CD14-positive monocyte (primary cell): ENCODE data around the gene AMER3. TPM values are rescaled to one million over a fixed set of nuclear protein-coding genes. Genes with fewer than 3 reads are reported as not detected.
A peak's percentile ranks its signal among the peaks of the same experiment; 100 is the strongest.

ENCODE experiments used
- DNase-seq, 3 donors: peaks; one replicate each; pipeline ENCODE4 v3.0.0-alpha.2; 2011 to 2022
- H2AFZ ChIP-seq: 2 replicates; pipeline ENCODE4 v1.6.0; 2012; ENCODE audit warnings: mild to moderate bottlenecking, low read depth, low read length, inconsistent platforms; ENCODE audit not compliant: insufficient read depth, poor library complexity, severe bottlenecking
- H3K27ac ChIP-seq, 2 donors: 1 replicate in 1 of 2; 2 replicates in 1 of 2; pipeline ENCODE4 v1.5.1; 2012 to 2013; ENCODE audit warnings: low read length in 2 of 2, control low read depth in 1 of 2, inconsistent platforms in 1 of 2, low read depth in 1 of 2, mild to moderate bottlenecking in 1 of 2
- H3K27me3 ChIP-seq, 2 donors: one replicate each; pipeline versions ENCODE4 v1.6.0 to v1.6.1; 2011 to 2013; ENCODE audit warnings: low read length in 2 of 2; ENCODE audit not compliant: control insufficient read depth in 2 of 2, insufficient read depth in 2 of 2
- H3K36me3 ChIP-seq, 2 donors: replicated peaks in 1 of 2; 1 replicate in 1 of 2; 2 replicates in 1 of 2; pipeline versions ENCODE4 v1.5.1 to v1.6.1; 2012 to 2013; ENCODE audit warnings: low read length in 2 of 2, control low read depth in 1 of 2, inconsistent platforms in 1 of 2, mild to moderate bottlenecking in 1 of 2; ENCODE audit not compliant: insufficient read depth in 2 of 2, control insufficient read depth in 1 of 2
- H3K4me1 ChIP-seq, 2 donors: 1 replicate in 1 of 2; 2 replicates in 1 of 2; pipeline versions ENCODE4 v1.5.1 to v1.6.1; 2012 to 2013; ENCODE audit warnings: low read length in 2 of 2, control low read depth in 1 of 2, inconsistent platforms in 1 of 2, mild to moderate bottlenecking in 1 of 2, moderate library complexity in 1 of 2; ENCODE audit not compliant: insufficient read depth in 2 of 2, control insufficient read depth in 1 of 2
- H3K4me2 ChIP-seq: replicated peaks from 2 replicates; pipeline ENCODE3; 2012; ENCODE audit warnings: low read length, moderate library complexity, mild to moderate bottlenecking; ENCODE audit not compliant: poor library complexity, severe bottlenecking; ENCODE audit errors: extremely low read depth
- H3K4me3 ChIP-seq, 3 experiments: fragments of 200-600 bp in 1 of 3; sonication (generic) in 1 of 3; replicated peaks in 1 of 3; 1 replicate in 2 of 3; 2 replicates in 1 of 3; pipeline ENCODE4 v1.5.1; 2011 to 2013; ENCODE audit warnings: low read length in 3 of 3, mild to moderate bottlenecking in 3 of 3, control low read depth in 2 of 3, low read depth in 2 of 3, inconsistent platforms in 1 of 3, moderate library complexity in 1 of 3
- H3K79me2 ChIP-seq: 2 replicates; pipeline ENCODE4 v1.6.0; 2012; ENCODE audit warnings: mild to moderate bottlenecking, control low read depth, inconsistent platforms, low read length, moderate library complexity; ENCODE audit not compliant: insufficient read depth
- H3K9ac ChIP-seq: 2 replicates; pipeline ENCODE4 v1.6.0; 2017; ENCODE audit warnings: low read length, mild to moderate bottlenecking; ENCODE audit not compliant: insufficient read depth, poor library complexity, severe bottlenecking
- H3K9me3 ChIP-seq, 2 donors: replicated peaks in 1 of 2; 1 replicate in 1 of 2; 2 replicates in 1 of 2; pipeline versions ENCODE4 v1.5.1 to v1.6.1; 2012 to 2013; ENCODE audit warnings: low read length in 2 of 2, control low read depth in 1 of 2; ENCODE audit not compliant: control insufficient read depth in 1 of 2, insufficient read depth in 1 of 2
- H4K20me1 ChIP-seq: 2 replicates; pipeline ENCODE4 v1.6.0; 2012; ENCODE audit warnings: mild to moderate bottlenecking, low read length, control low read depth, moderate library complexity; ENCODE audit not compliant: insufficient read depth
- H3K27ac Mint-ChIP-seq, 7 donors: one replicate each; pipeline ENCODE4 v1.8.0; 2020; ENCODE audit warnings: mild to moderate bottlenecking in 7 of 7, mixed read lengths in 7 of 7, moderate library complexity in 6 of 7, inconsistent platforms in 2 of 7
- H3K27me3 Mint-ChIP-seq, 3 donors: one replicate each; pipeline ENCODE4 v1.8.0; 2021 to 2022; ENCODE audit warnings: low read depth in 3 of 3, mild to moderate bottlenecking in 3 of 3, mixed read lengths in 3 of 3, moderate library complexity in 3 of 3, inconsistent platforms in 1 of 3
- H3K36me3 Mint-ChIP-seq, 2 donors: one replicate each; pipeline ENCODE4 v1.8.0; 2020; ENCODE audit warnings: mixed read lengths in 2 of 2, inconsistent platforms in 1 of 2, mild to moderate bottlenecking in 1 of 2
- H3K4me1 Mint-ChIP-seq: one replicate; pipeline ENCODE4 v1.8.0; 2020; ENCODE audit warnings: mild to moderate bottlenecking, mixed read lengths
- H3K4me3 Mint-ChIP-seq, 2 donors: one replicate each; pipeline ENCODE4 v1.8.0; 2020; ENCODE audit warnings: mild to moderate bottlenecking in 2 of 2, mixed read lengths in 2 of 2, moderate library complexity in 1 of 2
- H3K9me3 Mint-ChIP-seq, 7 donors: one replicate each; pipeline ENCODE4 v1.8.0; 2020 to 2022; ENCODE audit warnings: mixed read lengths in 7 of 7, mild to moderate bottlenecking in 6 of 7, moderate library complexity in 6 of 7, inconsistent platforms in 2 of 7
- WGBS: methylation state at CpG from one replicate; pipeline ENCODE4 v1.1.5; 2013; ENCODE audit warnings: missing lambda C conversion rate; ENCODE audit not compliant: insufficient coverage; 5-methylcytosine and 5-hydroxymethylcytosine counted together
- intact Hi-C, 2 donors: fragments of 100-400 bp; cut with micrococcal nuclease; formaldehyde crosslinking; loops; one replicate each; pipeline versions ENCODE4 v1.15.0 to v1.15.1; 2023
- polyA plus RNA-seq, 3 donors: library from polyadenylated mRNA; depleted of rRNA in 1 of 3; unstranded in 2 of 3; stranded (reverse) in 1 of 3; fragments of 300-500 nt in 2 of 3; fragments of >200 nt in 1 of 3; fragmentation: Illumina TruSeq in 2 of 3; gene quantifications; 1 replicate in 2 of 3; 2 replicates in 1 of 3; pipeline ENCODE4 v1.2.3, GENCODE V29; 2012 to 2021
- TF ChIP-seq, protein P1 (sequence below): fragments of 200-600 bp; IDR thresholded peaks from one replicate; pipeline ENCODE4 v1.8.0; 2022; ENCODE audit warnings: antibody characterized with exemption, mild to moderate bottlenecking

Gene AMER3
- polyA plus RNA-seq, 3 donors: not detected

DNA sequence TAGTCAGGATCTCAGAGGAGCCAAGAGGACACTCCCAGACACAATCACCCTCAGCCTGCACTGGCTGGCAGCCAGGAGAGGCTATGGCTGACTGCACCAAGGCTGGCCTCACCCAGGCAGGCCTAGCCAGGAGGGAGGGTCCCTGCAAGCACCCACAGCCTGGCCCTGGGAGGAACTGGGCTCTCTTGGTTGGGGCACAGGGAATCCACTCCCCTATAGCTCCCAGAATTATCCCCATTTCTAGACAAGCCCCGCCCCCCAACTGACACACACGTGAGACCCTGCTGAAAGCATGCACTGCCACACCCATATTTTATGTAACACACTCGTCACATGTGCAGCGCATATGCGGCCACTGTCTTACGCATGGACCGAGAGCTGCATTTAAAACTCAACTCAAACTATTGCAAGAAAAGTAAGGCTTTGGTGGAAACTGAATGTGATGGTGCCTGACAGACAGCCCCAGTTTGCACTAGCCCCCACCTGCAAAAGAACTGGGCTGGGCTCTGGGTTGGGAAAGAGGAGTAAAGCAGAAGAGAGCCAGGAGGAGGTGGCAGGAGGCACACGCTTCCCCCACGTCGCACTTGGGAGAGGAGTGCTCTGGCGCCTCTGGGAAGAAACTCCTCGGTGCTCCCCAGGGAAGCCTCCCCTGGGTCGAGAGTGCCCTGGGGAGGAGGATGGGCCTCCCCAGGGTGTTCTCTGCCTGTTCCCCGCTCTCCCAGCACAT, 52.5 kb downstream of the AMER3 start:
- Histone ChIP-seq H3K4me1 (no peaks in the 10 kb centered on the region), H3K27me3 (no peaks in the 10 kb centered on the region), H3K4me2 (no peak overlapping the region), H3K27ac (no peak overlapping the region), H3K4me3 (no peak overlapping the region), H3K9me3 (no peaks in the 10 kb centered on the region), H3K36me3 (no peaks in the 10 kb centered on the region), H4K20me1 (no peaks in the 10 kb centered on the region), H3K9ac (no peak overlapping the region), H2AFZ (no peak overlapping the region), H3K79me2 (no peaks in the 10 kb centered on the region)
- Mint-ChIP-seq H3K27ac (peak overlapping the region in 1 of 7 donors; percentile 29), H3K4me3 (no peak overlapping the region), H3K9me3 (peaks cover 0 to 10% (median 3%) of the 10 kb centered on the region in 7 donors), H3K36me3 (no peaks in the 10 kb centered on the region), H3K4me1 (no peaks in the 10 kb centered on the region), H3K27me3 (peaks cover 7 to 24% (median 18%) of the 10 kb centered on the region in 3 donors)
- DNase-seq: no peak
- intact Hi-C loops: no loop called here
- TF ChIP-seq, protein P1, sequence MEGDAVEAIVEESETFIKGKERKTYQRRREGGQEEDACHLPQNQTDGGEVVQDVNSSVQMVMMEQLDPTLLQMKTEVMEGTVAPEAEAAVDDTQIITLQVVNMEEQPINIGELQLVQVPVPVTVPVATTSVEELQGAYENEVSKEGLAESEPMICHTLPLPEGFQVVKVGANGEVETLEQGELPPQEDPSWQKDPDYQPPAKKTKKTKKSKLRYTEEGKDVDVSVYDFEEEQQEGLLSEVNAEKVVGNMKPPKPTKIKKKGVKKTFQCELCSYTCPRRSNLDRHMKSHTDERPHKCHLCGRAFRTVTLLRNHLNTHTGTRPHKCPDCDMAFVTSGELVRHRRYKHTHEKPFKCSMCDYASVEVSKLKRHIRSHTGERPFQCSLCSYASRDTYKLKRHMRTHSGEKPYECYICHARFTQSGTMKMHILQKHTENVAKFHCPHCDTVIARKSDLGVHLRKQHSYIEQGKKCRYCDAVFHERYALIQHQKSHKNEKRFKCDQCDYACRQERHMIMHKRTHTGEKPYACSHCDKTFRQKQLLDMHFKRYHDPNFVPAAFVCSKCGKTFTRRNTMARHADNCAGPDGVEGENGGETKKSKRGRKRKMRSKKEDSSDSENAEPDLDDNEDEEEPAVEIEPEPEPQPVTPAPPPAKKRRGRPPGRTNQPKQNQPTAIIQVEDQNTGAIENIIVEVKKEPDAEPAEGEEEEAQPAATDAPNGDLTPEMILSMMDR: no peak
- WGBS: 52% methylated on average over 6 of the region's 14 CpGs

DNA sequence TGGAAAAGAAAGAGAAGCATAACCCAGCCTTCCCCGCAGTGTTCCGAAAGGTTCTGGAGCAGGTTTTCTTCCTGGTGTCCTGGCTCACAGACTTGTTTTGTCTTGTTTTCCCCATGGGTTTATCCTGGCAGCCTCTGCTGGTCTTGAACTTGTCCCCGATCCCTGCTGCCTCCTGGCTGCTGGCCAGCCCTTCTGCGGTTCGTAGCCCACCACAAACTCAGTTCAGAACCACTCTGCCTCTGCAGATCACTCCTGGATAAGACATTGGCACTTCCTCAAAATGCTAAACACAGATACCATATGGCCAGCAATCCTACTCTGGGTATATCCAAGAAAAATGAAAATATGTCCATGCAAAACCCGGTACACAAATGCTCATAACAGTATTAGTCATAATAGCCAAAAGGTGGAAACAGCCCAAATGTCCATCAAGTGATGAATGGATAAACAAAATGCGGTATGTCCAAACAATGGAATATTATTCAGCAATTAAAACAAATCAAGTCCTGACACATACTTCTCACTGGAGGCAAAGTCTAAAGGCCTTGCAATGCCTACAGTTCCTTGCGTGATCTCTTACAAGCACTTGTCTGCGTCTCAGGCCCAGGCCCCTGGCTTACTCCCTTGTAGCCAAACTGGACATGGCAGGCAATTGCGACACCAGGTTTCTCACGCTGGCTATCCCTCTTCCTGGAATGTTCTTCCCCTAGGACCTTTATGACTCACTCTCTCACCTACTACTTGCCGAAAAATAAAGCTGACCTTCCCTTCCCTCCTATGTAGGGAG, 53.3 kb downstream of the AMER3 start:
- Histone ChIP-seq H3K27me3 (no peaks in the 10 kb centered on the region), H2AFZ (no peak overlapping the region), H3K4me3 (no peak overlapping the region), H3K79me2 (no peaks in the 10 kb centered on the region), H3K4me1 (no peaks in the 10 kb centered on the region), H3K9ac (no peak overlapping the region), H3K4me2 (no peak overlapping the region), H3K9me3 (no peaks in the 10 kb centered on the region), H4K20me1 (no peaks in the 10 kb centered on the region), H3K36me3 (no peaks in the 10 kb centered on the region), H3K27ac (no peak overlapping the region)
- 63% methylated on average over 10 of the region's 12 CpGs for WGBS
- Mint-ChIP-seq H3K27me3 (peaks cover 7 to 24% (median 18%) of the 10 kb centered on the region in 3 donors), H3K9me3 (peaks cover 0 to 11% (median 3%) of the 10 kb centered on the region in 7 donors), H3K4me3 (no peak overlapping the region), H3K36me3 (no peaks in the 10 kb centered on the region), H3K4me1 (no peaks in the 10 kb centered on the region), H3K27ac (no peak overlapping the region)
- intact Hi-C loops: no loop called here
- DNase-seq: no peak
- TF ChIP-seq, protein P1: no peak
